BLaER1 (cell line): ENCODE data around the gene GULP1.

ENCODE experiments used
- H3K27ac ChIP-seq: shearing (Covaris generic); formaldehyde crosslinking; 2 replicates; pipeline ENCODE4 v1.8.1; 2022
- H3K27me3 ChIP-seq: shearing (Covaris generic); formaldehyde crosslinking; 2 replicates; pipeline ENCODE4 v1.8.1; 2022
- H3K36me3 ChIP-seq: shearing (Covaris generic); formaldehyde crosslinking; 2 replicates; pipeline ENCODE4 v1.8.1; 2022
- H3K4me1 ChIP-seq: shearing (Covaris generic); formaldehyde crosslinking; 2 replicates; pipeline ENCODE4 v1.8.1; 2022
- H3K4me2 ChIP-seq: shearing (Covaris generic); formaldehyde crosslinking; 2 replicates; pipeline ENCODE4 v1.8.1; 2022
- H3K4me3 ChIP-seq: shearing (Covaris generic); formaldehyde crosslinking; 2 replicates; pipeline ENCODE4 v1.8.1; 2022
- H3K9ac ChIP-seq: shearing (Covaris generic); formaldehyde crosslinking; 2 replicates; pipeline ENCODE4 v1.8.1; 2022
- H3K9me3 ChIP-seq: shearing (Covaris generic); formaldehyde crosslinking; 2 replicates; pipeline ENCODE4 v1.8.1; 2022
- H4K20me1 ChIP-seq: shearing (Covaris generic); formaldehyde crosslinking; 2 replicates; pipeline ENCODE4 v1.8.1; 2022
- Cebpa-rat ChIP-seq: shearing (Covaris generic); IDR thresholded peaks from 2 replicates; pipeline ENCODE4 v1.8.1; 2022

The GULP1 gene

DNA sequence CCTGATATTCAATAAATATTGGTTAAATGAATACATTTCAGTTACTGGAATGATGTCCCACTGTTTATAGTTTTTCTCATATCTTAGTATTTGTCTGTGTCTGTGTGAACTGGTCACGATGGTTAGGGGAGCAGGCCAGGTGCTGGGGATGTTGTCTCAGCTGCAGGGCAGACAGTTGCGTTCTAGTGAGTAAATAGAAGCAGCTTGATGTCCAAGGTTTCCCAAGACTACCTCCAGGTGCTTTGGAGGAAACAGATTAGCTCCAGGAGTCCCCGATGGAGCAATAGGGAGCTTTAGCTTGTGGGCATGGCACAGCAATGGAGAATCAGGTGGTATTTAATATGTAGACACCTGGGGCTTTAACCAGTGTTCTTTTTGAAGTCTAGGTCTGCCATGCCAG is 75.5 kb downstream of the GULP1 start:
- Histone ChIP-seq H3K4me3 (no peak overlapping the region), H4K20me1 (no peaks in the 10 kb centered on the region), H3K9me3 (no peaks in the 10 kb centered on the region), H3K27me3 (no peaks in the 10 kb centered on the region), H3K4me1 (no peaks in the 10 kb centered on the region), H3K9ac (no peak overlapping the region), H3K36me3 (no peaks in the 10 kb centered on the region), H3K4me2 (no peak overlapping the region), H3K27ac (no peak overlapping the region)
- no peak for TF ChIP-seq Cebpa-rat

DNA sequence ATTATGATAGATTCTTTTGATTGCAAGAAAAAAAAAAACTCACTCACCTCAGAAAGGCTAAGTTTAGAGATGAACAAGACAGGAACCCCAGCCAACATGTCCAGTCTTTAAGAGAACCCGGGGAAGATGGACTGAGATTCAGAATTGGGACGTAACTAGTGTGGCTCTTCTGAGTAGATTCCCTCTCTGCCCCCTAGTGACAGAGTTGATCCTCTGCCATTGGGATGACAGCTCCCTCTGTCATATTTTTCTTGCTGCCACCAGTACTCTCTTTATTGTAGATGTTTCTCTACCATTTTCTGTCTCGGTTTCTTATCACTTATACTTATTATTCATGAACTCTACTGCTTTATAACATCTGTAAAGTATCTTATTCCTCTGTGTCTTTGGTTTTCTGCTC is 77.7 kb downstream of the GULP1 start:
- no peaks in the 10 kb centered on the region for H4K20me1 ChIP-seq
- H3K27ac ChIP-seq = no peak overlapping the region
- TF ChIP-seq Cebpa-rat = no peak
- H3K36me3 ChIP-seq = no peaks in the 10 kb centered on the region
- H3K4me3 ChIP-seq = no peak overlapping the region
- no peaks in the 10 kb centered on the region for H3K4me1 ChIP-seq
- H3K27me3 ChIP-seq = no peaks in the 10 kb centered on the region
- no peak overlapping the region for H3K9ac ChIP-seq
- H3K9me3 ChIP-seq = no peaks in the 10 kb centered on the region
- H3K4me2 ChIP-seq = no peak overlapping the region

GRCh38 chr2:188378371-188378950 is 86.8 kb downstream of the GULP1 start:
- Histone ChIP-seq H3K4me3 (no peak overlapping the region), H4K20me1 (no peaks in the 10 kb centered on the region), H3K9ac (no peak overlapping the region), H3K9me3 (no peaks in the 10 kb centered on the region), H3K27me3 (no peaks in the 10 kb centered on the region), H3K4me1 (no peaks in the 10 kb centered on the region), H3K36me3 (no peaks in the 10 kb centered on the region), H3K27ac (no peak overlapping the region), H3K4me2 (no peak overlapping the region)
- TF ChIP-seq Cebpa-rat = no peak

DNA sequence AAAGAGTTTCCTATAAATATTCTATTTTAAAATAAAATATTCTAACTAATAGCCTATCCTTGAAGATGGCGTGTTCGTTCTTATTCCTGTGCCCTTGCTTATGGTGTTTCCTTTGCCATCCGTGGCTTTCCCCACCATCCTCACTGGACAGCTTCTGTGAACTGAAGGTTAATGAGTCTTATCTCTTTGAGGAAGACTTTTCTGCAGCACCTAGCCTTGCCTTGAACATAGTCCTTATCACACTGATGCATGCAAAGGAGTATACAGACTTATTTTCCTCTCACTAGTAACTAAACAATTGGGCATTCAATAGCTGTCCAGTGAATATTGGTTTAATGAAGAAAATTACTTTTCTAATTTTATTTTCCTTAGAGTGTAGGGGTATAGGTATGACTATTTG is 88.1 kb downstream of the GULP1 start:
- Histone ChIP-seq H3K36me3 (no peaks in the 10 kb centered on the region), H3K4me2 (no peak overlapping the region), H3K9ac (no peak overlapping the region), H3K27me3 (no peaks in the 10 kb centered on the region), H3K27ac (no peak overlapping the region), H3K9me3 (peaks cover 3% of the 10 kb centered on the region; the same call in 1 of the 2 replicates), H4K20me1 (no peaks in the 10 kb centered on the region), H3K4me1 (no peaks in the 10 kb centered on the region), H3K4me3 (no peak overlapping the region)
- no peak for TF ChIP-seq Cebpa-rat

DNA sequence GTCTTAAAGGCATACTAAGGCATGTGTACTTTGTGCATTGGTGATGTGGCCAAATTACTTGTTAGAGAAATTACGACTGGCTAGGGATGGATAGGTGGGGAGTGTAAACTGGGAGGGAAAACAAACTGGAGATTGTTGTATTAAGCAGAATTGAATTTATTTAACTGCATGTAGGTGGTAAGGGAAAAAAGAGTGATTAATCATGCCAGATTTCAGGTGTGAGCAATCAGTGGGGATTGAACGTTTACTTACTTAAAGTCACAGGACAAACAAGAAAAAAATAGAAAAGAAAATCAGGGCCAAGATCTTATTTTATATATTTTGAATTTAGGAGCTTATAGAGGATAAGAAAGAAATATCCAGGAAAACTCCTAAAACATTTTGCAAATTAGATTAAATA is 88.6 kb downstream of the GULP1 start:
- Histone ChIP-seq H3K9ac (no peak overlapping the region), H3K36me3 (no peaks in the 10 kb centered on the region), H3K9me3 (peaks cover 8% of the 10 kb centered on the region), H3K27ac (no peak overlapping the region), H4K20me1 (no peaks in the 10 kb centered on the region), H3K4me3 (no peak overlapping the region), H3K4me1 (no peaks in the 10 kb centered on the region), H3K27me3 (no peaks in the 10 kb centered on the region), H3K4me2 (no peak overlapping the region)
- TF ChIP-seq Cebpa-rat = no peak

GRCh38 chr2:188381614-188382013 is 89.9 kb downstream of the GULP1 start:
- Histone ChIP-seq H3K9me3 (peaks cover 12% of the 10 kb centered on the region), H3K9ac (no peak overlapping the region), H3K4me3 (no peak overlapping the region), H3K36me3 (no peaks in the 10 kb centered on the region), H3K27me3 (no peaks in the 10 kb centered on the region), H3K4me2 (no peak overlapping the region), H3K4me1 (no peaks in the 10 kb centered on the region), H3K27ac (no peak overlapping the region), H4K20me1 (no peaks in the 10 kb centered on the region)
- no peak for TF ChIP-seq Cebpa-rat

DNA sequence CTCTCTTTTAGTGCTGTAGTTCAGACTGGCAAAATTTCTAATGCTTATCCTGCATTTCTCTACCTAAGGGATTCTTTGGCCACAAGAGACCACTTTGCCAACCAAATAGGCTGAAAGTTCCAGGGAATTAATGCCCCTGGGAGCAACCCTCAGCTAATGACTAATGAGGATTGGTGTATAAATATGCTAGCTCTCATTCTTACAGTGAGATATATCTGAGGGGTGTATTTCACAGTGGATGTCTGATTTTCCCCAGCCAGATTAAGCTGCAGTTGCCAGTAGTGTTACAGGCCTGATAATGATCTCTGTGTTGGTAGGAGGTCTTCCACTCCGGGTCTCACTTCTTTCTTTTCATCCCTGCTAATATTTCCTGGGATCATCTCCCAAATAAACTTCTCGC is 90.4 kb downstream of the GULP1 start:
- no peaks in the 10 kb centered on the region for H3K36me3 ChIP-seq
- no peak for TF ChIP-seq Cebpa-rat
- no peak overlapping the region for H3K4me3 ChIP-seq
- H4K20me1 ChIP-seq = no peaks in the 10 kb centered on the region
- H3K9me3 ChIP-seq = peaks cover 12% of the 10 kb centered on the region
- no peak overlapping the region for H3K4me2 ChIP-seq
- H3K4me1 ChIP-seq = no peaks in the 10 kb centered on the region
- H3K27ac ChIP-seq = no peak overlapping the region
- no peak overlapping the region for H3K9ac ChIP-seq
- no peaks in the 10 kb centered on the region for H3K27me3 ChIP-seq

DNA sequence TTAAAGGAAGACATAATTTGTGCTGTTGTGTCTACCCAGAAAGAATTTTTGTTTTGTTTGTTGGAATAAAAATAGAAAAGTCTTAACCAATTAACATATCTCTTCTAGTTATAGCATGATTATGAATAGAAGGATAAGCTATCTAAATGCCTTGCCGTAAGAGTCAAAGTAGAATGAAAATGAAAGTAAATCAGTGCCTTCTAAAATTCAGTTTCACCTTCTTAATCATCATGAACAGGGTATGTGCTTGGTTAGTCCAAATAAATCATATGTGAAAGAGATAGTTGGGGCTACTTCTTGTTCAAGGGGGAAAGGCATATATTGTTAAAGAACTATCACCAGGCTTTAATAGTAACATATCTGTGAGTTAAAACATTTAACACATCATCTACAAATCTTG is 91.5 kb downstream of the GULP1 start:
- Histone ChIP-seq H3K9me3 (peaks cover 12% of the 10 kb centered on the region), H3K9ac (no peak overlapping the region), H3K4me1 (no peaks in the 10 kb centered on the region), H3K27ac (no peak overlapping the region), H3K4me3 (no peak overlapping the region), H3K4me2 (no peak overlapping the region), H3K27me3 (no peaks in the 10 kb centered on the region), H3K36me3 (no peaks in the 10 kb centered on the region), H4K20me1 (no peaks in the 10 kb centered on the region)
- no peak for TF ChIP-seq Cebpa-rat

DNA sequence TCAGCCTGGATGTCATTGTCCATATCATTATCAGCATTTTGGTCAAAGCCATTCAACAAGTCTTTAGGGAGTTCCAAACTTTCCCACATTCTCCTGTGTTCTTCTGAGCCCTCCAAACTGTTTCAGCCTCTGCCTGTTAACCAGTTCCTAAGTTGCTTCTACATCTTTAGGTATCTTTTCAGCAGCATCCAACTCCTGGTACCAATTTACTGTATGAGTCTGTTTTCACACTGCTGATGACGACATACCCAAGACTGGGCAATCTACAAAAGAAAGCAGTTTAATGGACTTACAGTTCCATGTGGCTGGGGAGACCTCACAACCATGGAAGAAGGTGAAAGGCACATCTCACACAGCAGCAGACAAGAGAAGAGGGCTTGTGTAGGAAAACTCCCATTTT is 94.2 kb downstream of the GULP1 start:
- H3K36me3 ChIP-seq = no peaks in the 10 kb centered on the region
- no peak for TF ChIP-seq Cebpa-rat
- H3K9me3 ChIP-seq = peaks cover 12% of the 10 kb centered on the region
- H4K20me1 ChIP-seq = no peaks in the 10 kb centered on the region
- no peak overlapping the region for H3K9ac ChIP-seq
- no peaks in the 10 kb centered on the region for H3K4me1 ChIP-seq
- no peak overlapping the region for H3K4me2 ChIP-seq
- no peak overlapping the region for H3K27ac ChIP-seq
- no peak overlapping the region for H3K4me3 ChIP-seq
- H3K27me3 ChIP-seq = no peaks in the 10 kb centered on the region

DNA sequence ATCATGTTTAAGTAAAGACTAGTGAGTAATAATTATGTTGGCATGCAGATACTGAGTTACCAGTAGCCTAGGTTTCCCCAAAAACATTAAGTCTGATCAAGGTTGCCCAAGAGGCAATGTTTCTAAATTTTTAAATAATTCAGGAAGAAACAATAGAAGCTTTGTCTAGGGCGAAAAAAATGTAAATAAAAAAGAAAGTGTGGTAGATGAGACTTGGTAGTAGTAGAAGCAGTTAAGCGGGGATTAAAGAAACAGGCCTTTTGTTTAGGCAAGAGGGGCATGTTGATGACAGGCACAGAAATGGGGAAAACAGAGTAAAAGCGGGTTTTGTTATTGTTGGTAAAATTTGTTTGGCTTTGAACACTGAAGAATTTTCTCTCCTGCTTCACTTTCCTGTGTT is 97.2 kb downstream of the GULP1 start:
- Histone ChIP-seq H3K9me3 (peaks cover 12% of the 10 kb centered on the region), H3K27ac (no peak overlapping the region), H3K4me3 (no peak overlapping the region), H3K27me3 (no peaks in the 10 kb centered on the region), H4K20me1 (no peaks in the 10 kb centered on the region), H3K4me1 (no peaks in the 10 kb centered on the region), H3K36me3 (no peaks in the 10 kb centered on the region), H3K9ac (no peak overlapping the region), H3K4me2 (no peak overlapping the region)
- TF ChIP-seq Cebpa-rat = no peak

- Histone ChIP-seq H3K36me3 (no peaks in the 10 kb centered on the region), H3K9ac (no peak overlapping the region), H3K27me3 (no peaks in the 10 kb centered on the region), H4K20me1 (no peaks in the 10 kb centered on the region), H3K4me2 (no peak overlapping the region), H3K27ac (no peak overlapping the region), H3K4me3 (no peak overlapping the region), H3K9me3 (no peaks in the 10 kb centered on the region), H3K4me1 (no peaks in the 10 kb centered on the region)
- no peak for TF ChIP-seq Cebpa-rat
Observed at GRCh38 chr2:188391354-188391753, 99.7 kb downstream of the GULP1 start.
